HepG2 (cell line): ENCODE results near the gene APOC4. TPM values are rescaled to one million over a fixed set of nuclear protein-coding genes. Genes with fewer than 3 reads are reported as not detected.

Source experiments
- BRD4 ChIP-seq: sonication (generic); formaldehyde crosslinking; IDR thresholded peaks from 2 replicates; pipeline ENCODE4 v1.4.0; 2020; ENCODE audit warnings: missing genetic modification reagents
- CREM ChIP-seq, 2 experiments: sonication (generic) in 1 of 2; formaldehyde crosslinking in 1 of 2; IDR thresholded peaks; 2 replicates each; pipeline versions ENCODE4 v1.4.0 to v1.6.1; 2016 to 2020; ENCODE audit warnings: antibody characterized with exemption in 1 of 2, mild to moderate bottlenecking in 1 of 2, missing genetic modification reagents in 1 of 2
- RFX5 ChIP-seq: IDR thresholded peaks from 2 replicates; pipeline ENCODE4 v1.6.1; 2011; ENCODE audit warnings: low read depth, low read length, improper control_type of control experiment
- SP4 ChIP-seq: sonication (generic); formaldehyde crosslinking; IDR thresholded peaks from 2 replicates; pipeline ENCODE4 v1.8.1; 2023; ENCODE audit warnings: mild to moderate bottlenecking, missing genetic modification reagents
- SP5 ChIP-seq: IDR thresholded peaks from 2 replicates; pipeline ENCODE4 v1.6.1; 2016; ENCODE audit warnings: low read depth, borderline replicate concordance
- SPEN ChIP-seq: sonication (generic); formaldehyde crosslinking; IDR thresholded peaks from 2 replicates; pipeline ENCODE4 v1.5.1; 2020; ENCODE audit warnings: low read depth, mild to moderate bottlenecking, missing genetic modification reagents
- TAF1 ChIP-seq: sonication (generic); formaldehyde crosslinking; IDR thresholded peaks from 2 replicates; pipeline ENCODE4 v1.4.0; 2020; ENCODE audit warnings: missing genetic modification reagents
- ZBTB7B ChIP-seq: sonication (generic); formaldehyde crosslinking; IDR thresholded peaks from 2 replicates; pipeline ENCODE4 v1.4.0; 2020; ENCODE audit warnings: missing genetic modification reagents
- ZNF451 ChIP-seq: sonication (generic); formaldehyde crosslinking; IDR thresholded peaks from 2 replicates; pipeline ENCODE4 v1.5.0; 2020; ENCODE audit warnings: mild to moderate bottlenecking, missing genetic modification reagents
- polyA plus RNA-seq, 8 experiments: library from polyadenylated mRNA; depleted of rRNA in 3 of 8; stranded (reverse) in 7 of 8; unstranded in 1 of 8; fragments of >200 nt; fragmentation: Illumina TruSeq in 4 of 8; extraction: Trizol in 4 of 8; gene quantifications; 2 replicates each; pipeline versions ENCODE4 v1.2.1 to v1.2.3, GENCODE V29; 2011 to 2016; ENCODE audit warnings: low read depth in 4 of 8, missing spikeins in 1 of 8, mixed read lengths in 1 of 8; ENCODE audit not compliant: insufficient read depth in 1 of 8
- total RNA-seq, 5 experiments: library from RNA; depleted of rRNA; stranded (reverse); fragments of >200 nt; fragmentation: Illumina TruSeq; extraction: Trizol; gene quantifications; 2 replicates each; pipeline ENCODE4 v1.2.3, GENCODE V29; 2016; ENCODE audit warnings: low read depth in 1 of 5
- TF ChIP-seq, protein P1 (sequence below): sonication (generic); formaldehyde crosslinking; IDR thresholded peaks from 2 replicates; pipeline ENCODE4 v1.4.0; 2020; ENCODE audit warnings: missing genetic modification reagents
- TF ChIP-seq, protein P2 (sequence below): sonication (generic); formaldehyde crosslinking; IDR thresholded peaks from 2 replicates; pipeline ENCODE4 v1.8.1; 2023; ENCODE audit warnings: mild to moderate bottlenecking, missing genetic modification reagents
- TF ChIP-seq, protein P3 (sequence below): sonication (generic); formaldehyde crosslinking; IDR thresholded peaks from 2 replicates; pipeline ENCODE4 v1.5.1; 2020; ENCODE audit warnings: mild to moderate bottlenecking, missing genetic modification reagents, borderline replicate concordance

The APOC4 gene
- total and polyA plus RNA-seq, 2 of the 13 experiments (the other 11 are each of a cell fraction or from before 2014, with no cell fraction given): 0.46 TPM; not detected in 1

DNA sequence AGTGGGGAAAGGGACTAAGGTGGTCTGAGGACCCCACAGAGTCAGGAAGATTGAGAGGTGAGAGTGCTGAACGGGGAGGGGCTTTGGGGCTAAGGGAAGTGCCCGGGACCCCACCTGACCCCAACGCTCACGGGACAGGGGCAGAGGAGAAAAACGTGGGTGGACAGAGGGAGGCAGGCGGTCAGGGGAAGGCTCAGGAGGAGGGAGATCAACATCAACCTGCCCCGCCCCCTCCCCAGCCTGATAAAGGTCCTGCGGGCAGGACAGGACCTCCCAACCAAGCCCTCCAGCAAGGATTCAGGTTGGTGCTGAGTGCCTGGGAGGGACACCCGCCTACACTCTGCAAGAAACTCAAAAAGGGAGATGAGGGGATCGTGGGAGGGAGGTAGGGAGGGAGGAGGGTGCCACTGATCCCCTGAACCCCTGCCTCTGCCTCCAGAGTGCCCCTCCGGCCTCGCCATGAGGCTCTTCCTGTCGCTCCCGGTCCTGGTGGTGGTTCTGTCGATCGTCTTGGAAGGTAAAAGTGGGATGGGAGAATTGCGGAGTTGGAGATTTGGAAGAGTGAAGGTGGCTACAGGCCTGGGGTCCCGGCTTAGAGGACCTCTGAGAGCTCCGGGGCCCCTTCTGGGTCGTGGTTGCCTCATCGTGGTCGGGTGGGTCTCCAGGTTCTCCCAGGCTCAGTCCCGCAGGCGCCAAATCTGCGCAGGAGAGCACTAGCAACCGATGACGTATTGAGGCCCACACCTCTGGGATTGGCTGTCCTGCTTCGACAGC lies 27.4 kb upstream of the APOC4 start, which contains the start of gene APOC1 (continued):
- TF ChIP-seq, protein P1, sequence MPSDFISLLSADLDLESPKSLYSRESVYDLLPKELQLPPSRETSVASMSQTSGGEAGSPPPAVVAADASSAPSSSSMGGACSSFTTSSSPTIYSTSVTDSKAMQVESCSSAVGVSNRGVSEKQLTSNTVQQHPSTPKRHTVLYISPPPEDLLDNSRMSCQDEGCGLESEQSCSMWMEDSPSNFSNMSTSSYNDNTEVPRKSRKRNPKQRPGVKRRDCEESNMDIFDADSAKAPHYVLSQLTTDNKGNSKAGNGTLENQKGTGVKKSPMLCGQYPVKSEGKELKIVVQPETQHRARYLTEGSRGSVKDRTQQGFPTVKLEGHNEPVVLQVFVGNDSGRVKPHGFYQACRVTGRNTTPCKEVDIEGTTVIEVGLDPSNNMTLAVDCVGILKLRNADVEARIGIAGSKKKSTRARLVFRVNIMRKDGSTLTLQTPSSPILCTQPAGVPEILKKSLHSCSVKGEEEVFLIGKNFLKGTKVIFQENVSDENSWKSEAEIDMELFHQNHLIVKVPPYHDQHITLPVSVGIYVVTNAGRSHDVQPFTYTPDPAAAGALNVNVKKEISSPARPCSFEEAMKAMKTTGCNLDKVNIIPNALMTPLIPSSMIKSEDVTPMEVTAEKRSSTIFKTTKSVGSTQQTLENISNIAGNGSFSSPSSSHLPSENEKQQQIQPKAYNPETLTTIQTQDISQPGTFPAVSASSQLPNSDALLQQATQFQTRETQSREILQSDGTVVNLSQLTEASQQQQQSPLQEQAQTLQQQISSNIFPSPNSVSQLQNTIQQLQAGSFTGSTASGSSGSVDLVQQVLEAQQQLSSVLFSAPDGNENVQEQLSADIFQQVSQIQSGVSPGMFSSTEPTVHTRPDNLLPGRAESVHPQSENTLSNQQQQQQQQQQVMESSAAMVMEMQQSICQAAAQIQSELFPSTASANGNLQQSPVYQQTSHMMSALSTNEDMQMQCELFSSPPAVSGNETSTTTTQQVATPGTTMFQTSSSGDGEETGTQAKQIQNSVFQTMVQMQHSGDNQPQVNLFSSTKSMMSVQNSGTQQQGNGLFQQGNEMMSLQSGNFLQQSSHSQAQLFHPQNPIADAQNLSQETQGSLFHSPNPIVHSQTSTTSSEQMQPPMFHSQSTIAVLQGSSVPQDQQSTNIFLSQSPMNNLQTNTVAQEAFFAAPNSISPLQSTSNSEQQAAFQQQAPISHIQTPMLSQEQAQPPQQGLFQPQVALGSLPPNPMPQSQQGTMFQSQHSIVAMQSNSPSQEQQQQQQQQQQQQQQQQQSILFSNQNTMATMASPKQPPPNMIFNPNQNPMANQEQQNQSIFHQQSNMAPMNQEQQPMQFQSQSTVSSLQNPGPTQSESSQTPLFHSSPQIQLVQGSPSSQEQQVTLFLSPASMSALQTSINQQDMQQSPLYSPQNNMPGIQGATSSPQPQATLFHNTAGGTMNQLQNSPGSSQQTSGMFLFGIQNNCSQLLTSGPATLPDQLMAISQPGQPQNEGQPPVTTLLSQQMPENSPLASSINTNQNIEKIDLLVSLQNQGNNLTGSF (CRISPR knock-in tag): 0 out of 2 replicates have a peak, but pooled peaks have one; percentile 15
- TF ChIP-seq, protein P2, sequence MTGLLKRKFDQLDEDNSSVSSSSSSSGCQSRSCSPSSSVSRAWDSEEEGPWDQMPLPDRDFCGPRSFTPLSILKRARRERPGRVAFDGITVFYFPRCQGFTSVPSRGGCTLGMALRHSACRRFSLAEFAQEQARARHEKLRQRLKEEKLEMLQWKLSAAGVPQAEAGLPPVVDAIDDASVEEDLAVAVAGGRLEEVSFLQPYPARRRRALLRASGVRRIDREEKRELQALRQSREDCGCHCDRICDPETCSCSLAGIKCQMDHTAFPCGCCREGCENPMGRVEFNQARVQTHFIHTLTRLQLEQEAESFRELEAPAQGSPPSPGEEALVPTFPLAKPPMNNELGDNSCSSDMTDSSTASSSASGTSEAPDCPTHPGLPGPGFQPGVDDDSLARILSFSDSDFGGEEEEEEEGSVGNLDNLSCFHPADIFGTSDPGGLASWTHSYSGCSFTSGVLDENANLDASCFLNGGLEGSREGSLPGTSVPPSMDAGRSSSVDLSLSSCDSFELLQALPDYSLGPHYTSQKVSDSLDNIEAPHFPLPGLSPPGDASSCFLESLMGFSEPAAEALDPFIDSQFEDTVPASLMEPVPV (CRISPR knock-in tag): 0 out of 2 replicates have a peak, but pooled peaks have one; percentile 51
- TF ChIP-seq ZNF451 (CRISPR knock-in tag) (peak; percentile 71; the same call in 1 of the 2 replicates), SP5 (CRISPR knock-in tag) (peak; percentile 80; the same call in 1 of the 2 replicates), CREM (IDR thresholded peaks at IDR 0.05) (peak; percentile 94), CREM (CRISPR knock-in tag; IDR thresholded peaks at IDR 0.05) (peak; percentile 59; the same call in 1 of the 2 replicates), RFX5 (peak; percentile 98), SPEN (peak; percentile 58; the same call in 1 of the 2 replicates), BRD4 (CRISPR knock-in tag) (0 out of 2 replicates have a peak, but pooled peaks have one; percentile 39), SP4 (CRISPR knock-in tag) (0 out of 2 replicates have a peak, but pooled peaks have one; percentile 14), TAF1 (CRISPR knock-in tag) (peak; percentile 61), ZBTB7B (CRISPR knock-in tag) (peak; percentile 12)
- TF ChIP-seq, protein P3, sequence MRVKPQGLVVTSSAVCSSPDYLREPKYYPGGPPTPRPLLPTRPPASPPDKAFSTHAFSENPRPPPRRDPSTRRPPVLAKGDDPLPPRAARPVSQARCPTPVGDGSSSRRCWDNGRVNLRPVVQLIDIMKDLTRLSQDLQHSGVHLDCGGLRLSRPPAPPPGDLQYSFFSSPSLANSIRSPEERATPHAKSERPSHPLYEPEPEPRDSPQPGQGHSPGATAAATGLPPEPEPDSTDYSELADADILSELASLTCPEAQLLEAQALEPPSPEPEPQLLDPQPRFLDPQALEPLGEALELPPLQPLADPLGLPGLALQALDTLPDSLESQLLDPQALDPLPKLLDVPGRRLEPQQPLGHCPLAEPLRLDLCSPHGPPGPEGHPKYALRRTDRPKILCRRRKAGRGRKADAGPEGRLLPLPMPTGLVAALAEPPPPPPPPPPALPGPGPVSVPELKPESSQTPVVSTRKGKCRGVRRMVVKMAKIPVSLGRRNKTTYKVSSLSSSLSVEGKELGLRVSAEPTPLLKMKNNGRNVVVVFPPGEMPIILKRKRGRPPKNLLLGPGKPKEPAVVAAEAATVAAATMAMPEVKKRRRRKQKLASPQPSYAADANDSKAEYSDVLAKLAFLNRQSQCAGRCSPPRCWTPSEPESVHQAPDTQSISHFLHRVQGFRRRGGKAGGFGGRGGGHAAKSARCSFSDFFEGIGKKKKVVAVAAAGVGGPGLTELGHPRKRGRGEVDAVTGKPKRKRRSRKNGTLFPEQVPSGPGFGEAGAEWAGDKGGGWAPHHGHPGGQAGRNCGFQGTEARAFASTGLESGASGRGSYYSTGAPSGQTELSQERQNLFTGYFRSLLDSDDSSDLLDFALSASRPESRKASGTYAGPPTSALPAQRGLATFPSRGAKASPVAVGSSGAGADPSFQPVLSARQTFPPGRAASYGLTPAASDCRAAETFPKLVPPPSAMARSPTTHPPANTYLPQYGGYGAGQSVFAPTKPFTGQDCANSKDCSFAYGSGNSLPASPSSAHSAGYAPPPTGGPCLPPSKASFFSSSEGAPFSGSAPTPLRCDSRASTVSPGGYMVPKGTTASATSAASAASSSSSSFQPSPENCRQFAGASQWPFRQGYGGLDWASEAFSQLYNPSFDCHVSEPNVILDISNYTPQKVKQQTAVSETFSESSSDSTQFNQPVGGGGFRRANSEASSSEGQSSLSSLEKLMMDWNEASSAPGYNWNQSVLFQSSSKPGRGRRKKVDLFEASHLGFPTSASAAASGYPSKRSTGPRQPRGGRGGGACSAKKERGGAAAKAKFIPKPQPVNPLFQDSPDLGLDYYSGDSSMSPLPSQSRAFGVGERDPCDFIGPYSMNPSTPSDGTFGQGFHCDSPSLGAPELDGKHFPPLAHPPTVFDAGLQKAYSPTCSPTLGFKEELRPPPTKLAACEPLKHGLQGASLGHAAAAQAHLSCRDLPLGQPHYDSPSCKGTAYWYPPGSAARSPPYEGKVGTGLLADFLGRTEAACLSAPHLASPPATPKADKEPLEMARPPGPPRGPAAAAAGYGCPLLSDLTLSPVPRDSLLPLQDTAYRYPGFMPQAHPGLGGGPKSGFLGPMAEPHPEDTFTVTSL (CRISPR knock-in tag): peak; percentile 47; the same call in 1 of the 2 replicates
